T-helper 2 cell (primary cell): ENCODE data around the gene THSD4.
"Not testable (repeated sequence)": the region's sequence is repeated elsewhere in the genome, so short reads cannot be mapped to it uniquely, and the experiment has no call there.

Experiments
- DNase-seq, 5 experiments: peaks; one replicate each; pipeline versions ENCODE4 v3.0.0 to v3.0.0-alpha.2; 2012 to 2022

THSD4 gene

DNA sequence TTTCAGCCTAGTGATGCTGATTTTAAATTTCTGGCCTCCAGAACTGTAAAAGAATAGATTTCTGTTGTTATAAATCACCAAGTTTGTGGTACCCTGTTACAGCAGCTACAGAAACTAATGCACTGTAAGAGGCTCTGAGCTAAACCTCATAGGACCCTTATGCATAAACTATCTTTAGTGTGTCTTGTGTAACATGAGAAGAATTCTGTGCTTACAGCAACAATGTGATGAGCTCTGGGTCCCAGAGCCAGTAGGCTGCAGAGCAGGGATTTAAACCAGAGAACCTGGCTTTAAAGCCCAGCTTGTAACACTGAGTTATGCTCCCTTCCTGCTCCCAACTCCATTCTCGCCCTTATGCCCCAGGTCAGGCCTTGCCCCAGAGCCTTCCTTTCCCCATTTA lies 113.1 kb downstream of the THSD4 start:
- no peak for DNase-seq

GRCh38 chr15:71230303-71230702 lies 115.0 kb downstream of the THSD4 start:
- DNase-seq, result no peak

DNA sequence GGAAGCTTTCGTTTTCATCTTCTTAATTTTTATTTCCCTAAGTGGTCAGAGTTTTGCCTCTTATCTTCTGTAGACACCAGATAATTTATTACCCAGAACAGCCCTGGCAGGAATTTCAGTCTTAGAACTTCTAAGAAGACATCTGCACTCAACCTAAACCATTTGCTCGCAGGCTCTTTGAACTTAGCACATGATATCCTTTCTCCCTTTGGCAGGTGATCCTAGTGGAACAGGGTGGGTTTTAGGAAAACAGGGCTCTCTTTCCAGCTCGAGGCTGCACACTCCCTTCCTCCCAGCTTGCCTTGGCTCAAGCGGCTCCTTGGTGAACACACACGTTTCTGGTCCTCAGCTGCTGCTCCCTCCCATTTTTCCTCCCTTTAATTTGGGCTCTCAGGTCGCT lies 116.5 kb downstream of the THSD4 start:
- DNase-seq, result no peak

GRCh38 chr15:71232411-71232810 lies 117.1 kb downstream of the THSD4 start:
- no peak for DNase-seq

DNA sequence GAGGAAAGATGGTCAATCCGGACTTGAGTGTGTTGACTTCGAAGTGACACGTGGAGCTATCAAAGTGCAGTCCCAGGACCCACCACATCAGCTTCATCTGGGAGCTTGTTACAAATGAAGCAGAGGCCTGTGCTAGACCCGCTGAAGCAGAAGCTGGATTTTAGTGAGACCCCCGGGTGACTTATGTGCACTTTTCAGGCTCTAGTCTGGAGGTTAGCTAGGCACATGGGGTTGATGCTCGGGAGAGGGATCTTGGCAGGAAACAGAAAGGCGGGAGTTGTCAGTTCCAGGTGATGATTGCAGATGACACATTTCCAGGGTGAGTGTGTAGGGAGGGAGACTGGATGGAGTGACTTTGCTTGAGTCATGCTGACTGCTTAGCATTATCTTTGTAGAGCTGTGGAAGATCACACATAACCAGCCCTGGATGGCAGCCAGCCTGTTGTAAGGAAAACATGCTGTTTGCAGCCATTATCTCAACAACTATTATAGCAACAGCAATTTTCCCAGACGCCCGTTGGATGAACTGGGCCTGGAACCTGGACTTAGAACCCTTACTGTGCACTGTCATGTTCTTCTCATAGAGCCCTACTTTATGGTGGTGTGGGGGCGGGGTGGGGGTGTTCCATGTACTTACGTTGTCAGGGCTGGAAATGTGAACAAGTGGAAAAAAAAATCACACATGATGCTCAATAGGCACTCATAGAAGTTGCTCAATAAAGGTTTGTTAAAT lies 122.4 kb downstream of the THSD4 start:
- DNase-seq, result no peak

GRCh38 chr15:71238926-71239325 lies 123.7 kb downstream of the THSD4 start:
- DNase-seq, result no peak

GRCh38 chr15:71239592-71240364 lies 124.5 kb downstream of the THSD4 start:
- DNase-seq, result no peak

GRCh38 chr15:71242292-71242691 lies 127.0 kb downstream of the THSD4 start:
- no peak for DNase-seq

GRCh38 chr15:71244250-71244649 lies 129.0 kb downstream of the THSD4 start:
- no peak for DNase-seq

GRCh38 chr15:71245588-71245987 lies 130.3 kb downstream of the THSD4 start:
- DNase-seq, result no peak

DNA sequence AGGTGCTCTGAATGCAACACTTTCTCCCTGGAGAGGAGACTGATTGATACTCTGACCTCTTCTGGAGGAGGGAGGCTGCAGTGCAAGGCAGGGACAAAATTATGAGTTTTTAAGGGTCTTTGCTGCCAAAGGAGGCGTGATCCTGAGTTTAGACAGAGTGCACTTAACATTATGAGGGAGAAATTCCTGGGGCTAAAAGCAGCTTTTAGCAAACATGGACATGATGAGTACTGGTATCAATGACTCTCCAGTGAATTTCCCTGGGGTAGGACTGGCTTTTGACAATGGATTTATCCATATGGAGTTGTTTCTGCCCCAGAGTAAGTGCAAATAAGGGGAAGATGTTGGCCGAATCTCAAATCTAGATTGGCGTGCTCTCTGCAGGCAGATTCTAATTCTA lies 133.1 kb downstream of the THSD4 start:
- no peak for DNase-seq

DNA sequence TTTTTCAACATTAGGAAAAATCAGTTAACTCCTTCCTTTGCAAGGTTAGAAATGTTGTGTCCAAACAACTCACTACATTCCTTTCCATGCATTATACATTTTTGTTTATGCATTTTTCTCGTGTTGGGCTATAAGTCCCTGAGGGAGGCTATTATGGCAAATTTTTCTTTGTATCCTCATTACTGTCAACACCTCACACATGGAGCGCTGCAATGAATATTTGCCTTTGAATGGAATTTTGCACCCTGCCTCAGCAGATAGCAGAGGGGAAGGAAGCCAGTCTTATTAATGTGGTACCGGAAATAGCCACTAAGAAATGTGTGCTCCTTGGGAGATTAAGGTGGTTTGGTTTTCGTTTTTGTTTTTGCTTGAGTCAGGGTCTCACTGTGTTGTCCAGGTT lies 134.7 kb downstream of the THSD4 start:
- DNase-seq, result no peak

GRCh38 chr15:71250936-71251583 lies 135.8 kb downstream of the THSD4 start:
- DNase-seq, result no peak

GRCh38 chr15:71251584-71252043 lies 136.3 kb downstream of the THSD4 start:
- no peak for DNase-seq

- DNase-seq, result no peak
Observed at GRCh38 chr15:71252044-71252739, 136.9 kb downstream of the THSD4 start.

GRCh38 chr15:71252740-71253047 lies 137.4 kb downstream of the THSD4 start:
- DNase-seq, result no peak

GRCh38 chr15:71254491-71254890 lies 139.2 kb downstream of the THSD4 start:
- no peak for DNase-seq

DNA sequence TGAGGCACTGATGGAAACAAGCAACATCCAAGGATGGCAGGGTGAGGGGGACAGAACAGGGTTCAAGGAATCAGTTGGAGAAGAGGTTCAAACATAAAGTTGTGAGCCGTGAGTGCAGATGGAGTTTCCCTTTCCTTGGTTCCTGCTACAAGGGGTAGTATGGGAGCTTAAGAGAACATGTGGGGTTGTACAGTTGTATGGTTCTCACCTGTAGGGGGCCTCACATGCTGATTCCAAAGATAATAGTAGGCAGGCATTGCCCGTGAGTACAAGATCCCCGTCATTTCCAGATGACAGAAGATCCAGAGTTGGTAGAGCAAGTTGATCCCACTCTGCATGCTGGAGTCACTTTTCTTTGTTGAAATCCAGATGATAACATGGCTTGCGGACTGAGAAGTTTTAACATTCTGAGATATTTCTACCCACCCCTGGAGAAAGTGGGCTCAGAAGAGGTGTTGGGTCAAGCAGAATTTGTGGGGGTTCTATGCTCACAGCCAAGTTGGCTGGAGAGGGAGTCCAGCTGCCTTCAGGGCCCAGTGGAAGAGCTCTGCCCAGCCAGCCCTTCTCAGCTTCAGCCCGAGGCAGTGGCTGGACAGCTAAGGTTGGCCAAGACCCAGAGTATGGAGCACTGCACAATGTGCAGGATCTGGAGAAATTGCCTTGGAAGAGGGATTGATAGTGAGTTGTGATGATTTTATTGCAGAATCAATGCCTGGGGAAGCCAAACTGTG lies 141.8 kb downstream of the THSD4 start:
- DNase-seq, result no peak

DNA sequence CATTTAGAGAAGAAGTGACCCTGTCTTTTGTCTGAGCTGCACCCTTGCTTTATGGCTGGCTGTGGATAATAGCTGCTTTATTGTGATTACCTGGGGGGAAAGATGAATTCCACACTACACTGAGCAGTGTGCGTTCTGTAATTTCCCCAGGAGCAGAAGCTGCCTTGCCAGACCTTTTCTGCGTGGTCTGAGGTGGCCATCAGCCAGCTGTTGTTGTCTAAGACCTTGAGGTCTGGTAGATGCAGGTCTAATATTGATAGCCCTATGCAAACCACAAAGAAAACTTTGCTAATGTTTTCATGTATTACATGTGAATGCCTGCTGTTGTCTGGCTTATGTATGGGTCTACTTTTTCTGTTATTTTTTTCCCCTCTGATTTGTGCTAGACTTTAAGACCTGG lies 144.6 kb downstream of the THSD4 start:
- DNase-seq, result no peak

- no peak for DNase-seq
Observed at GRCh38 chr15:71261418-71261817, 146.1 kb downstream of the THSD4 start.

DNA sequence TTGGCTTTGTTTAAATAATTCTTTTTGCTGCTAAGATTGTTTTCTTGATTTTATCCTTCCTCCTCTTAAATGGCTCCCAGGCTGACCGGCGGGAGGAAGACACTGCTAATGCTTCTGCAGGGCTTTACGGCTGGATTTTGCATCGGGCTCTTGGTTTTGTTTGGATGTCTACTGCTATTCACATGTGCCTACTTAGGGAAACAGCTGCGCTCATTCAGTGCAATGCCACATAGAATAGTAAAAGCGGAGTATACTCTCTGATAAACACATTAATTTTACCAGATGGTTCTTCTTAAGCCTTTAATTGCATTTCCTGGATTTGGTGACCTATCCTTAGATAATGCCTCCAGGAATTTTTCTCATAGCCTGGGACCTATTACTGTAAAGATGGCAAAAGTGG lies 146.6 kb downstream of the THSD4 start:
- no peak for DNase-seq

GRCh38 chr15:71262599-71262998 lies 147.3 kb downstream of the THSD4 start:
- no peak for DNase-seq

DNA sequence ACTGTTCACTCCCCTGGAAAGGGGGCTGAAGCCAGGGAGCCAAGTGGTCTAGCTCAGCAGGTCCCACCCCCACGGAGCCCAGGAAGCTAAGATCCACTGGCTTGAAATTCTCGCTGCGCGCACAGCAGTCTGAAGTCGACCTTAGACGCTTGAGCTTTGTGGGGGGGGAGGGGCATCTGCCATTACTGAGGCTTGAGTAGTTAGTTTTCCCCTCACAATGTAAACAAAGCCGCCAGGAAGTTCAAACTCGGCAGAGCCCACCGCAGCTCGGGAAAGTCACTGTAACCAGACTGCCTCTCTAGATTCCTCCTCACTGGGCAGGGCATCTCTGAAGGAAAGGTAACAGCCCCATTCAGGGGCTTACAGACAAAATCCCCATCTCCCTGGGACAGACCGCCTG lies 150.3 kb downstream of the THSD4 start:
- not testable (repeated sequence) for DNase-seq
